B cell (primary cell): ENCODE results near the gene EIF4A2.
"Not testable (repeated sequence)": the region's sequence is repeated elsewhere in the genome, so short reads cannot be mapped to it uniquely, and the experiment has no call there.

Experiments used
- CTCF ChIP-seq: fragments of 200-600 bp; IDR thresholded peaks from one replicate; pipeline ENCODE4 v1.8.0; 2022; ENCODE audit warnings: antibody characterized with exemption, mild to moderate bottlenecking
- EZH2 ChIP-seq: IDR thresholded peaks from 2 replicates; pipeline ENCODE4 v1.6.1; 2012; ENCODE audit warnings: borderline replicate concordance, low read depth, mild to moderate bottlenecking, moderate library complexity, low read length; ENCODE audit not compliant: insufficient read depth, poor library complexity, severe bottlenecking

GRCh38 chr3:186803447-186803846 lies 20.1 kb downstream of the EIF4A2 start:
- TF ChIP-seq CTCF, EZH2: not testable (repeated sequence)
